GM10266 (cell line): Measurements from ENCODE around the gene PLP2.
A peak's percentile ranks its signal among the peaks of the same experiment; 100 is the strongest.

Experiments used
- DNase-seq: peaks from one replicate; pipeline ENCODE4 v3.0.0; 2012; ENCODE audit errors: extremely low spot score
- CTCF ChIP-seq: IDR thresholded peaks from 2 replicates; pipeline ENCODE4 v1.5.1; 2012; ENCODE audit warnings: mild to moderate bottlenecking, low read depth; ENCODE audit not compliant: control insufficient read depth, insufficient read depth; ENCODE audit errors: missing control alignments

The PLP2 gene

GRCh38 chrX:49164589-49165360 lies 6.9 kb upstream of the PLP2 start:
- peak; percentile 9 for DNase-seq
- TF ChIP-seq CTCF, result no peak

- peak; percentile 39 for TF ChIP-seq CTCF
- peak; percentile 43 for DNase-seq
Observed at GRCh38 chrX:49165901-49166881, 5.5 kb upstream of the PLP2 start.

- peak; percentile 23 for DNase-seq
- TF ChIP-seq CTCF, result no peak
Observed at GRCh38 chrX:49166914-49167739, 4.6 kb upstream of the PLP2 start.

- no peak for DNase-seq
- TF ChIP-seq CTCF, result no peak
Observed at GRCh38 chrX:49167740-49168108, 4.0 kb upstream of the PLP2 start.

GRCh38 chrX:49172280-49172780 lies 632 bp downstream of the PLP2 start:
- no peak for TF ChIP-seq CTCF
- DNase-seq, result peak; percentile 72

- DNase-seq, result peak; percentile 3
Observed at GRCh38 chrX:49173544-49173943, 1.8 kb downstream of the PLP2 start.

- DNase-seq, result peak; percentile 1
- TF ChIP-seq CTCF, result no peak
Observed at GRCh38 chrX:49174723-49175122, 3.0 kb downstream of the PLP2 start.
